ENCODE data around the gene RELCH. TPM values are rescaled to one million over a fixed set of nuclear protein-coding genes. Genes with fewer than 3 reads are reported as not detected.

The RELCH gene
- total and polyA plus RNA-seq, 10 of the 15 experiments (the other 5 are each of a cell fraction or from before 2014, with no cell fraction given), result 3.1 to 23.6 (median 14.5) TPM

GRCh38 chr18:62250475-62250874 lies 63.4 kb downstream of the RELCH start:
- no peak for FAIRE-seq
- TF ChIP-seq JUND (IDR thresholded peaks at IDR 0.05; ENCODE audit: low read depth, low read length), result no peak
- no peak for TF ChIP-seq CBX5 (IDR thresholded peaks at IDR 0.05; ENCODE audit: low read depth)
- no peak for TF ChIP-seq ZZZ3 (IDR thresholded peaks at IDR 0.05; ENCODE audit: control insufficient read depth, insufficient read length, low read depth)
- no peak for TF ChIP-seq CBX3 (IDR thresholded peaks at IDR 0.05; ENCODE audit: borderline replicate concordance, low read depth)
- TF ChIP-seq RELB (IDR thresholded peaks at IDR 0.05; ENCODE audit: low read depth), result no peak
- no peak for TF ChIP-seq EZH2 (IDR thresholded peaks at IDR 0.05; ENCODE audit: borderline replicate concordance, control insufficient read depth, low read depth, low read length)
- TF ChIP-seq EED (IDR thresholded peaks at IDR 0.05; ENCODE audit: low read depth), result no peak
- no peak for TF ChIP-seq FOXK2 (IDR thresholded peaks at IDR 0.05)
- DNase-seq (ENCODE audit: low read depth, low spot score), result no peak
- H2AFZ ChIP-seq (ENCODE audit: control insufficient read depth, low read depth, low read length), result no peak overlapping the region
- H3K4me1 ChIP-seq (ENCODE audit: control insufficient read depth, insufficient read depth, low read length), result no peaks in the 10 kb centered on the region
- RAD21 ChIA-PET (ENCODE audit: unreplicated experiment), result interaction anchor here (0.8 to 6.4 kb wide), 4 partner anchors 15 to 117 kb away, joined by 3 to 98 read pairs (median 4); partner anchors contain the start of genes PIGN and RELCH
- POLR2A ChIA-PET, result interaction anchor here (0.8 to 2.8 kb wide), 3 partner anchors 18 to 63 kb away, joined by 3 to 18 read pairs (median 4); partner anchors contain the start of genes PIGN and RELCH
- no peak for ATAC-seq
- no peaks in the 10 kb centered on the region for H3K9me3 ChIP-seq (replicated peaks; ENCODE audit: control insufficient read depth, insufficient read depth, low read length)
- H3K4me3 ChIP-seq, result no peak overlapping the region
- H3K27me3 ChIP-seq (replicated peaks in 1 of 2; ENCODE audit: control insufficient read depth in 2 of 2, insufficient read depth in 2 of 2, low read length in 1 of 2), result no peaks in the 10 kb centered on the region
- CTCF ChIA-PET, result interaction anchor here (0.6 to 8.3 kb wide), 25 partner anchors 10 to 175 kb away, joined by 3 to 268 read pairs (median 9); partner anchors contain the start of genes PIGN and RELCH
- in situ Hi-C loops (cut with MboI) (no loop called here), intact Hi-C loops (cut with micrococcal nuclease; ENCODE audit: unreplicated experiment) (no loop called here)
- H3K79me2 ChIP-seq (ENCODE audit: control insufficient read depth, insufficient read depth, low read length), result no peaks in the 10 kb centered on the region
- H4K20me1 ChIP-seq (ENCODE audit: control insufficient read depth, insufficient read depth), result no peaks in the 10 kb centered on the region
- WGBS (ENCODE audit: insufficient coverage, insufficient replicate concordance, low lambda C conversion rate, missing lambda C conversion rate), result 97% methylated on average over 2 of the region's 2 CpGs
- H3K27ac ChIP-seq (ENCODE audit: control insufficient read depth, insufficient read depth), result no peak overlapping the region
- SMC1A ChIA-PET (ENCODE audit: uncharacterized antibody, unreplicated experiment), result interaction anchor here (0.8 to 5.0 kb wide), 23 partner anchors 8 to 1189 kb away, joined by 3 to 102 read pairs (median 5); partner anchors contain the start of genes PIGN and RELCH
- no peak overlapping the region for H3K9ac ChIP-seq (ENCODE audit: control insufficient read depth, insufficient read depth, low read length)
- BruUV-seq (replicated peaks), result no TSS peak
- H3K36me3 ChIP-seq (ENCODE audit: control insufficient read depth in 2 of 2, insufficient read depth in 2 of 2, low read length in 1 of 2), result peaks cover 0 to under 1% of the 10 kb centered on the region in 2 experiments; a peak in 2 of 4 replicates
- no peak overlapping the region for H3K4me2 ChIP-seq (ENCODE audit: control insufficient read depth, insufficient read depth)
